Neuron (in vitro differentiated cells): ENCODE results near the gene TBCE.
"Not testable (repeated sequence)": the region's sequence is repeated elsewhere in the genome, so short reads cannot be mapped to it uniquely, and the experiment has no call there.

Experiments used
- H2AFZ ChIP-seq: one replicate; pipeline ENCODE4 v1.6.1; 2013; ENCODE audit warnings: low read depth, mild to moderate bottlenecking, inconsistent platforms, low read length, moderate library complexity
- H3K27me3 ChIP-seq: one replicate; pipeline ENCODE4 v1.6.1; 2013; ENCODE audit warnings: low read length; ENCODE audit not compliant: insufficient read depth
- H3K36me3 ChIP-seq: one replicate; pipeline ENCODE4 v1.6.1; 2013; ENCODE audit warnings: low read length; ENCODE audit not compliant: insufficient read depth
- H3K4me1 ChIP-seq: one replicate; pipeline ENCODE4 v1.6.1; 2013; ENCODE audit warnings: low read length; ENCODE audit not compliant: insufficient read depth
- H3K4me3 ChIP-seq: 2 replicates; pipeline ENCODE4 v1.5.1; 2013; ENCODE audit warnings: mild to moderate bottlenecking, low read length, moderate library complexity
- H3K9me3 ChIP-seq: one replicate; pipeline ENCODE4 v1.6.1; 2013; ENCODE audit warnings: low read length

The TBCE gene

DNA sequence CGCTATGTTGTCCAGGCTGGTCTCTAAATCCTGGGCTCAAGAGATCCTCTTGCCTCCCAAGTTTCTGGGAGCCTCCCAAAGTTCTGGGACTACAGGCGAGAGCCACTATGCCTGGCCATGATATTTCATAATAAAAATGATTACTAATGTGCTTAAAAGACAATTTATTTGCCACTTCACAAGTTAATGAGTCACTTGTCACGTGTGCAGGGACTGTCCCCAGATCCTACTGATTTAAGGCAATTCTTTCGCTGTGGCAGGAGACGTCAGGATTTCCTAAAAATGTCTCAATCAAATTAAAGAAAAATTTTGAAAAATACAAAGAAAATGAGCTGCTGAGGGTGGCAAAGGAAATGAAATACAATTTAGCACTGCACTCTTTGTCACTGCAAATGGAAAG is 93.5 kb downstream of the TBCE start:
- peaks cover 21% of the 10 kb centered on the region for H3K36me3 ChIP-seq
- H3K27me3 ChIP-seq = no peaks in the 10 kb centered on the region
- H3K9me3 ChIP-seq = peaks cover 8% of the 10 kb centered on the region
- H3K4me1 ChIP-seq = peaks cover 4% of the 10 kb centered on the region
- H2AFZ ChIP-seq = no peak overlapping the region
- no peak overlapping the region for H3K4me3 ChIP-seq

DNA sequence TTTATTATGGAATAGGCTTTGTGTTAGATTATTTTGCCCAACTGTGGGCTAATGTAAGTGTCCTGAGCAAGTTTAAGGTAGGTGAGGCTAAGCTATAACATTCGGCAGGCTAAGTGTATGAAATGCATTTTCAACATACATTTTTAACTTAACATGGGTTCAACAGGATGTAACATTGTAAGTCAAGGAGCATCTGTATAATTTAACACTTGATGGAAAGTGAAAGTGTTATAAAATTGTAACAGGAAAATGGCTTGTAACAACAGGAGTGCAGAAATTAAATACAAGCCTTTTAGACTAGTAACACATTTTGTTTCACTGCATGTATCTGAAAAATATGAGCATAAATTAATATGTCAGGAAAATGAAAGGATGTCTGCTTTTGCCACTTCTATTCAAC is 94.7 kb downstream of the TBCE start:
- Histone ChIP-seq H3K9me3 (peaks cover 8% of the 10 kb centered on the region), H3K27me3 (no peaks in the 10 kb centered on the region), H2AFZ (no peak overlapping the region), H3K36me3 (peaks cover 20% of the 10 kb centered on the region), H3K4me1 (no peaks in the 10 kb centered on the region), H3K4me3 (no peak overlapping the region)

DNA sequence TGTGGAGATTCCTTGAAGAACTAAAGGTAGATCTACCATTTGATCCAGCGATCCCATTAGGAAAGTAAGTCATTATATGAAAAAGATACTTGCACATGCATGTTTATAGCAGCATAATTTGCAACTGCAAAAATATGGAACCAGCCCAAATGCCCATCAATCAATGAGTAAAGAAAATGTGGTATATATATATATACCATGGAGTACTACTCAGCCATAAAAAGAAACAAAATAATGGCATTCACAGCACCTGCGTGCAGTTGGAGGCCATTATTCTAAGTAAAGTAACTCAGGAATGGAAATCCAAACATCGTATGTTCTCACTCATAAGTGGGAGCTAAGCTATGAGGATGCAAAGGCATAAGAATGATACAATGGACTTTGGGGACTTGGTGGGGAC is 95.6 kb downstream of the TBCE start:
- H3K4me1 ChIP-seq, H3K9me3 ChIP-seq, H3K27me3 ChIP-seq, H2AFZ ChIP-seq, H3K4me3 ChIP-seq: not testable (repeated sequence)
- H3K36me3 ChIP-seq = peaks cover 20% of the 10 kb centered on the region

DNA sequence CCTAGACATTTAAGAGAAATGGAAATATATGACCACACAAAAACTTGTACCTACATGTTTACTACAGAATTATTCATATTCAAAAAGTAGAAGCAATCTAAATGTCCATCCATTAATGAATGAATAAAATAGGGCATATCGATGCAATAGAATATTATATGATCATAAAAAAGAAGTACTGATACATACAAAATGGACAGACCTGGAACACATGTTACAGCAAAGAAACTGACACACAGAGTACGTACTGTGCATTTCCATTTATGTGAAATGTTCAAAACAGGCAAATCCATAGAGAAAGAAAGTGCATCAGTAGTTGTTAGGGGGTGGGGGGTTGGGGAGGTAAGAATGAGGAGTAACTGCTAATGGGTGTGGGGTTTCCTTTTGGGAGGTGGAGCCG is 97.8 kb downstream of the TBCE start:
- no peak overlapping the region for H3K4me3 ChIP-seq
- peaks cover 23% of the 10 kb centered on the region for H3K36me3 ChIP-seq
- no peaks in the 10 kb centered on the region for H3K27me3 ChIP-seq
- peaks cover 8% of the 10 kb centered on the region for H3K9me3 ChIP-seq
- H3K4me1 ChIP-seq = no peaks in the 10 kb centered on the region
- no peak overlapping the region for H2AFZ ChIP-seq

DNA sequence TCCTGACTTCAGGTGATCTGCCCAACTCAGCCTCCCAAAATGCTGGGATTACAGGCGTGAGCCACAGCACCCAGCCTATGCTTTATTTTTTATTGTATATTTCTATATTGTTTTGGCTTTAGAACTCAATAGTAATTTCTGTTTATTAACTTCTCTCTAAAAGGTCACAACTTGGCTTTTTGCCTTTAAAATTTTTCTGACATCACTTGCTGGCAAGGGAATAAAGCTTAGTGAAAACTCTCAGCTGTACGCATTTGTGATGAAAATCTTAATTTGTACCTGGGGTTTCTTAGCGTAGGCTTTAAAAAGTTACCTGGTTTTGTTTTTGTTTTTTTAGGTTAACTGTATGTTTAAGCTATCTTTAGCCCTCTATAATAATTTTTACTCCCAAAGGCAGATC is 100.8 kb downstream of the TBCE start:
- Histone ChIP-seq H2AFZ (no peak overlapping the region), H3K9me3 (peaks cover 8% of the 10 kb centered on the region), H3K27me3 (no peaks in the 10 kb centered on the region), H3K36me3 (peaks cover 31% of the 10 kb centered on the region), H3K4me1 (no peaks in the 10 kb centered on the region), H3K4me3 (no peak overlapping the region)

DNA sequence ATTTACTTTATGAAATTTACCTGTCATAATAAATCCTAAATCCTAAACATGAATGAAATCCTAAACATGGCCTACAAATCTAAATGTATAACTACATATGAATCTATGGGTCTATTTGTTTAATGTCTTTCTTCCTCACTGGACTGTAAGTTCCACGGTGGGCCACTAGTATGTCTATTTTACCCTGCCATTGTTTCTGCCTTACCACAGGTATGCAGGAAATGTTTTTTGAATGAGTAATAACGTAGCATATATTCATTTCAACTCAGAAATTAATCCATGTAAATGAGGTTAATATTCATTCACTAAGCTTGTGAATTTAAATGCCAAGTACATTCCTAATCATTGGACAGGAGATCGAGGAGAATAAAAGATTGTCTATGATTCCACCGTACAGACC is 101.7 kb downstream of the TBCE start:
- Histone ChIP-seq H2AFZ (no peak overlapping the region), H3K9me3 (peaks cover 8% of the 10 kb centered on the region), H3K4me3 (no peak overlapping the region), H3K36me3 (peaks cover 29% of the 10 kb centered on the region), H3K4me1 (no peaks in the 10 kb centered on the region), H3K27me3 (no peaks in the 10 kb centered on the region)

DNA sequence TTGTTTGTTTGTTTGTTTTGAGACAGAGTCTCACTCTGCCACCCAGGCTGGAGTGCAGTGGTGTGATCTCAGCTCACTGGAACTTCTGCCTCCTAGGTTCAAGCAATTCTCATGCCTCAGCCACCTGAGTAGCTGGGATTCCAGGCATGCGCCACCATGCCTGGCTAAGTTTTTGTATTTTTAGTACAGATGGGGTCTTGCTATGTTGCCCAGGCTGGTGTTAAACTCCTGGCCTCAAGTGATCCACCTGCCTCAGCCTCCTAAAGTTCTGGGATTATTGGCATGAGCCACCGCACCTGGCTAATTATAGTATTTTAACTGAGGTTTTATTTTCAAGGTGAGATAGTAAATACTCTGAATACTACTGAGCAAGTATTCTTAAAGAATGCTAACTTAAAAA is 102.7 kb downstream of the TBCE start:
- H2AFZ ChIP-seq, H3K9me3 ChIP-seq, H3K4me1 ChIP-seq, H3K27me3 ChIP-seq, H3K4me3 ChIP-seq: not testable (repeated sequence)
- peaks cover 29% of the 10 kb centered on the region for H3K36me3 ChIP-seq

DNA sequence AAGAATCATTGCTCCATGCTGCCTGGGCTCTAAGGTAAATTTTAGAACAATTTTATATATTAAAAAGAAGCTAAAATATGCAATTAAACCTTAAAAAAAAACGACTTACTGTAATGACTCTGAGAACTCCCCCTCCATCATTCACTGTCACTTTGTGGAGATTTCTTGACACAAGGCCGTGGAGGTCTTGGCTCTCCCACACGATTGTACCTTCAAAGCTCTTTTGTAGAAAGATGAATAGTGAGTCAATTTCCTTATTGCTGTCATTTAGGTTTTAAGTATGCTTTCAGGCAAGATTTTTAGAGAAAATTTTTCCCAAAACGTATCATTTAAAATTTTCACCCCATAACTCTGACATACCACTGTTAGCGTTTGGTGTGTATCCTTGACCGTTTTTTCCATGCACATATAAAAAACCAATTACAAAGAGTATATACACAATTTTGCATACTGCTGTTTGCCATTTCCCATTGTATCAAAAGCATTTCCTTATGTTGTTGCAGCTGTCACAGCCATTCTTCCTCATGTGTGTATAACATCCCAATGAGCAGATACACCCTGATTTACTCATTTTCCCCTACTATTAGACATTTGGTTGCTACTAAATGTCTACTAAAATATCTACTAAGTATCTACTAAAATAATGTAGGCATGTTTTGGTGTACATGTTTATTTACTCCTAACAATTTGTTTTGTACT is 103.7 kb downstream of the TBCE start:
- H3K4me3 ChIP-seq = no peak overlapping the region
- no peaks in the 10 kb centered on the region for H3K27me3 ChIP-seq
- peaks cover 25% of the 10 kb centered on the region for H3K36me3 ChIP-seq
- no peaks in the 10 kb centered on the region for H3K4me1 ChIP-seq
- no peak overlapping the region for H2AFZ ChIP-seq
- H3K9me3 ChIP-seq = no peaks in the 10 kb centered on the region

DNA sequence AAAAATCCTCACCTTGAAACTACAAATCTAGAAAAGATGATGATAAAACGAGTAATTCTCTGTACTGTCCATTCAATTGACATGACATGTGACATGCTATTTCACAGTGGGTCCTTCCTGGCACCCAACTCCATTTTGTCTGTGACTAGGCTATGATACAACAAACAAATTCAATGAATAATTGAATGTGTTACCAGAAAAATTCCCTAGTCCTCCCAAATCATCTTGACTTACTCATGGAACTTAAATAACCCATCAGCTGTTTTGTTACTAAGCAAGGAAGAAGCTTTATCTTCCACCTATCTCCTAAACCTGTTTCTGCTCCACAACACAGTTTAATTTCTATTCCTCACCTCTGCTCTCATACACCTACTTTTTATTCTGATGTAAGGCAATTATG is 106.6 kb downstream of the TBCE start:
- Histone ChIP-seq H3K9me3 (no peaks in the 10 kb centered on the region), H3K36me3 (peaks cover 38% of the 10 kb centered on the region), H3K27me3 (no peaks in the 10 kb centered on the region), H2AFZ (no peak overlapping the region), H3K4me1 (no peaks in the 10 kb centered on the region), H3K4me3 (no peak overlapping the region)

DNA sequence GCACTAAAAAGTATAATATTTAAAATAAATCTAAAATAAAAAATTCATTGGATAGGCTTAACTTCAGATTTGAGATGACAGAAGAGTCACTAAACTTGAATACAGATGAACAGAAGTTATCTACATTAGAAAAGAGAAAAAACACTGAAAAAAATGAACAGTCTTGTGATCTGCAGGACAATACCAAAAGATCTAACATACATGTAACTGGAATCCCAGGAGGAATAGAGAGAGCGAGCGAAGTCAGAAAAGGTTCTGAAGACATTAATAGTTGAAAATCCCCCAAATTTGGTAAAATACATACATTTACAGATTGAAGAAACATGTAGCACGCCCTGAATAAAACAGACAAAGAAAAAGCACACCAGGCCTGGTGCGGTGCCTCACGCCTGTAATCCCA is 115.9 kb downstream of the TBCE start:
- H2AFZ ChIP-seq = no peak overlapping the region
- H3K4me3 ChIP-seq = no peak overlapping the region
- H3K4me1 ChIP-seq = no peaks in the 10 kb centered on the region
- peaks cover 59% of the 10 kb centered on the region for H3K36me3 ChIP-seq
- H3K27me3 ChIP-seq = no peaks in the 10 kb centered on the region
- H3K9me3 ChIP-seq = peaks cover 16% of the 10 kb centered on the region

DNA sequence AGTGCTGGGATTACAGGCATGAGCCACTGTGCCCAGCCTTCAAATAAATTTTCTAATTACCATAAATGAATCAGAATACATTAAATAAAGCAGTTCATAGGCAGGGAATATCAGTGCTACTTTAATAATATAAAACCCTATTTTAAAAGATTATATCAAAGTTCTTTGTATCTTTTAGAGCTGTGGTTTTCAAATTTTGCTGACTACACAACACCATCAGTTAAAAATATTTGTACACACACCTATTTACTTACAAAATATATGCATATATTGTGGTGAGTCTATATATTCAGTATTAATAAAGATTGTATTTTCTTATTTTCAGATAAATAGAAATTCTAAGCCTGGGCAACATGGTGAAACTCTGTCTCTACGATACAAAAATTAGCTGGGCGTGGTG is 118.3 kb downstream of the TBCE start:
- Histone ChIP-seq H3K9me3 (peaks cover 16% of the 10 kb centered on the region), H3K27me3 (no peaks in the 10 kb centered on the region), H3K36me3 (peaks cover 51% of the 10 kb centered on the region), H3K4me3 (no peak overlapping the region), H3K4me1 (no peaks in the 10 kb centered on the region), H2AFZ (no peak overlapping the region)

DNA sequence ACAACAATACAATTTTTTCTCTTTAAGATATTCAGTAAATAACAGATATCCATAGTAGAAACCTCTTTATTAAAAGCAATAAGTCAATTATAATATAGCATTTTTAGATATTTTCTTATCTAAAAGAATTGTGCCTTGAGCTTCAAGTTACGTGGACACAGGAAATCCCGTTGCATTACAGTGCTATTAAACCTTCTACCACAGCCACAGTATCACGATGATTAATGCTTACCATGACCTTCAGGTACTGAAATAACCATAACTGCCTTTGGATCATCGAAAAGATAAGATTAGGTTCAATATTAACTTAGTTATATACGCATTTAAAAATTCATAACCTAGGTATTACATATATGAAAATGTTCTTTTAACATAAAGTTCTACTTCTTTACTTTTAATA is 119.1 kb downstream of the TBCE start:
- Histone ChIP-seq H3K4me3 (no peak overlapping the region), H3K4me1 (no peaks in the 10 kb centered on the region), H3K9me3 (peaks cover 16% of the 10 kb centered on the region), H3K36me3 (peaks cover 48% of the 10 kb centered on the region), H2AFZ (no peak overlapping the region), H3K27me3 (no peaks in the 10 kb centered on the region)

DNA sequence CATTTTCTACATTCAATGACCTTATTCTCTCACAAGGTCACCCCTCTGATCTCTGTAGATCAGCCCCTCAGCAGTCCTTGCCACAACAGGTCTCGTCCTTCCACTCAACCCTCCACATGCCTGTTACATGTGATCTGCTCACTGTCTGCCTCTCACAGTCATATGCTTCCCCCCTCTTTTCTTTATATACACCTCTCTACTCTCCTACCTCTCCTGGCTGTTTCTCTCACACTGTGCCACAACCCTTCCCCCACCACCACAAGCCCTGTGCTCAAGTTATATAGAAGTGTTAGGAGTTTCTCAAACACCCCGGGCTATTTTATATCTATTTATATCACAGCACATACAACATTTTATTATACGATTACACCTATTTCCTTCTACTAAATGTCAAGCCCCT is 124.4 kb downstream of the TBCE start:
- peaks cover 60% of the 10 kb centered on the region for H3K36me3 ChIP-seq
- H3K27me3 ChIP-seq = no peaks in the 10 kb centered on the region
- no peaks in the 10 kb centered on the region for H3K9me3 ChIP-seq
- no peak overlapping the region for H2AFZ ChIP-seq
- no peak overlapping the region for H3K4me3 ChIP-seq
- no peaks in the 10 kb centered on the region for H3K4me1 ChIP-seq

DNA sequence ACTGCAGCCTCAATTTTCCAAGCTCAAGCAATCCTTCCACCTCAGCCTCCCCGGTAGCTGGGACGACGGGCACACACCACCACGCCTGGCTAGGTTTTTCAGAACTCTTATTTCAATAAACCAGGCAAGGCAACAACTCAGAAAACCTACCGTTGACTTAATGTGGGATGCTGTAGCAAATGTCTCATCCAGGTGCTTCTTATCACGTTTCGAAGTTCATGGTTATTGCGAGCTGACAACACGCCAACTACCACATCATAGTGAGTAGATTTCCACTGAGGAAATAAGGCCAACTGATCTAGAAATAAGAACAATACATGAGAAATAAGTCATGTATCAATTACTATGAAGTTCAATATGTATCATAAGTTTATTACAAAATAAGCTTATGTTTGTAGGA is 127.3 kb downstream of the TBCE start:
- H3K36me3 ChIP-seq = peaks cover 45% of the 10 kb centered on the region
- no peak overlapping the region for H3K4me3 ChIP-seq
- no peaks in the 10 kb centered on the region for H3K9me3 ChIP-seq
- no peaks in the 10 kb centered on the region for H3K27me3 ChIP-seq
- H3K4me1 ChIP-seq = no peaks in the 10 kb centered on the region
- H2AFZ ChIP-seq = no peak overlapping the region
